Measurements from ENCODE around the gene MTF1.
A peak's percentile ranks its signal among the peaks of the same experiment; 100 is the strongest.

The MTF1 gene

DNA sequence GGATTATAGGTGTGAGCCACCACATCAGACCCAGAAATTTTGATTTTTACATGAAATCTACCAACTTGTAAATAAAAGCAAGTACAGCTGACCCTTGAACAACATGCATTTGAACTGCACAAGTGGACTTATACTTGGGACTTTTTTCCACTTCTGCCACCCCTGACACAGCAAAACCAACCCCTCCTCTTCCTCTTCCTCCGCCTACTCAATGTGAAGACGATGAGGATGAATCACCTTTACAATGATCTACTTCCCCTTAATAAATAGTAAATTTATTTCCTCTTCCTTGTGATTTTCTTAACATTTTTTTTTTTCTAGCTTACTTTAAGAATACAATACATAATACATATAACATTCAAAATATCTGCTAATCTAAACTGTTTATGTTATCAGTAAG, 33.9 kb downstream of the MTF1 start:
- DNase-seq = no peak

DNA sequence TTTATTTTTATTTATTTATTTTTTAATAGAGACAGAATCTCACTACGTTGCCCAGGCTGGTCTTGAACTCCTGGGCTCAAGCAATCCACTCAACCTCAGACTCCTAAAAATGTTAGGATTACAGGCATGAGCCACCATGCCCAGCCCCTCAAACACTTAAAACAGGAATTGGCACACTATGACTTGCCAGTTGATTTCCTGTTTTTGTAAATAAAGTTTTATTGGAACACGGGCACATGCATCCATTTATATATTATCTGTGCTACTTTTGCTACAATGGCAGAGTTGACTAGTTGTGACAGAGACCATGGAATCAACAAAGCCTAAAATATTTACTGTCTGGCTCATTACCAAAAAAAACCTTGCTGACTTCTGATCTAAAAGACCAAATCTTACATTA, 35.4 kb downstream of the MTF1 start:
- no peak for DNase-seq

DNA sequence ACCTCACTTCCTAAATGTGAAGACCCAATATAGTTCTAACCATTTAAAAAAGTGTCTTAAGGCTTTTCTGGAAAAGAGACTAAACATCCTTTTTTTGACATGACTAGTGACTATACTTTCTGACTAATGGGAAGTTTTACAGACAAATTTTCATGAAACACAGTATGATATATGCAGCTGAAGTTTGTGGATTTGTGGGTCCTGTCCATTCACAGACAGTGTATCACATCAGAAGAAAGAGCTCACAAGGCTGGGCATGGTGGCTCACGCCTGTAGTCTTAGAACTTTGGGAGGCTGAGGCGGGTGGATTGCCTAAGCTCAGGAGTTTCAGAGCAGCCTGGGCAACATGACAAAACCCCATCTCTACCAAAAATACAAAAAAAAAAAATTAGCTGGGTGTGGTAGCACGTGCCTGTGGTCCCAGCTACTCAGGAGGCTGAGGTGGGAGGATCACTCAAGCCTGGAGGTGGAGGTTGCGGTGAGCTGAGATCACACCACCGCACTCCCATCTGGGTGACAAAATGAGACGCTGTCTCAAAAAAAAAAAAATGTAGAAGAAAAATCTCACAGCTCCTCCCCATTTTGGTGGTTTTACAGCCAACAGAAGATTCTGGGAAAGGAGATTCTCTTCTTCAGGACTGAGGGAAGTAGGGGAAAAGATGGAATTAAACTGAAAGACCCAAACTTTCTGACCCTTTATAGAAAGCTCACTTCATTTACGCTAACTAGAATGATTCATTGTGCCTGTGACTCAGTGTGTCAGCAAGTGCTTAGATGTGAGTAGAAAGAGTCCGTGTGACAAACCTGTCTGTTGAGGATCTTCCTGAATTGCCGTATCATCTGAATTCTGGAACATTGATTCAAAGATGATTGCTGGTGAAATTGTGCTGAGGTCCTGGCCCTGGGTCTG, 36.2 kb downstream of the MTF1 start:
- no peak for DNase-seq

DNA sequence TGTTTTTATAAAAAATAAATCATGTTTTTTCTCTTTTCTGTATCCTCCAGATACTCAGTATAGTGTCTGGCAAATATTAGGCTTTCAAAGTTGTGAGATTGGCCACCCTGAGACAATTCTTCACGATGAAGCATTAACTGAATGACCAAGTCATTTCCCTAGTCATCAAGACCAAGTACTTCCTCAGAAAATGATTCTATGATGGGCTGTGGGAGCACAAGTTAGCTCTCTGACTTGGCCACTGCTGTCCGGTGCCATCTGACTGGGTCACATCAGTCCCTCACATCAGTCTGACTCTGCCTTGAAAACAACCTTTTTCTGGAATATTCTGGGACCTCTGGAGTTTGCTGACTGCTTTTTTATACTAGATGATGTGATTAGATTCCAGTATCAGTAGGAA, 37.9 kb downstream of the MTF1 start:
- no peak for DNase-seq

DNA sequence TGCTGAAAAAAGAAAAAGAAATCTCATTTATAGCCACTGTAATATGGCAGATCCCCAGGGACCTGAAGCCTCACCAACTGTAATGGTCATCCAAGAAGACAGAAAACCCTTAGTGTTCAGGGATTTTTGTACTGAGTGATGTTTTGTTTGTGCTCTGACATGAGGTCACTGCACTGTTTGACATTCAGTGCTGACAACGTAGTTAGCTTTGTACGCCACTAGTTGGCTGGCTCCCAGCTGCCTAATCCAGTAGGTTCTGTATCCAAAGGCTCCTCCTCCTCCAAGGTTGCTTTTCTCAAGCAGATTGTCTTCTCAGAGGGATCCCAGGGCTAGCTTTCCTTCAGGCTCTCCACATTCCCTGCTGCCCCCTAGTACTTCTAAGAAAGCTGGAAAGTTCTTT, 41.9 kb downstream of the MTF1 start:
- DNase-seq = peak; percentile 50

DNA sequence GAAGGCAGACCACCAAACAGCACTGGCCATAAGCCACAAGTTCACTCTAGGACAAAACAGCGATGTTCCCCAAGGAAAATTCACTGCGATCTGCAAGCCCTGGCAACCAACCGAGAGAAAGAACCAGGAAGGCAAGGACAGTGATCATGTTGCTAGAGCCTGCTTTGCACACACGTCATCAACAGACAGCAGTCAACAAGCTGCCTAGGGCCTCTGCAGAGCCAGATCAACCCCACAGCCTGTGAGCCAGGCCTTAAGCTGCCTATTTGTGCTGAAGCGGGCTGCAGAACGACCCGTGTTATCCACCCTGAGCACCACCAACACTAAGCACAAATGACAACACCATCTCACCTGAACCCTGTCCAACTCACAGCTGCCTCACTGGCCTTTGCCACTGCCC, 45.1 kb downstream of the MTF1 start:
- no peak for DNase-seq

DNA sequence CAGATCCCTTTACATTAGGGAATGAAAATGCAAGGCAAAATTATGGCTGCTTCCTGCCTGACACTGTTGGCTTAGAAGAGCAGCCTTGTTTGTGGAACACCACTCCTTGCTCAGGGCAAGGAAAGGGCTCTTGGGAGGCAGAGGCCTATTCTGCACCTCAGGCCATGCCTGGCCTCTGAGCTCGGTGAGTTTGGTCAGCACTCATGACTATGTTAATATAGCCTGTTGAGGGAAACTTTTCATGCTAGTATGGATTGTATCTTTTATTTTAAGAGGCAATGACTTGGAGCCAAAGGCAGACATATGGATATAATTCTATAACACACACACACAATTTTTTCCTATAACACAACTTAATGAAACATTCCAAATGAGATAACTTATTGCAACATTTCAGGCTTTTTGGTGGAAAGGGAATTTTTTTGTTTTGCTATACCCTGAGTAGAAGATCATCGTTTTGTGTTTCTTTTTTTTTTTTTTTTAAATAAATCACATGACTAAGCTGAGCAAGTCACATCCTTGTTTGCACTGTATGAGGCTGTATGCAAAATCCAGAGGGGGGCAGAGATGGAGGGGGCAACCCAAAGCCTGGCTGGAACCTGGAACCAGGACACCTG, 45.8 kb downstream of the MTF1 start:
- no peak for DNase-seq

DNA sequence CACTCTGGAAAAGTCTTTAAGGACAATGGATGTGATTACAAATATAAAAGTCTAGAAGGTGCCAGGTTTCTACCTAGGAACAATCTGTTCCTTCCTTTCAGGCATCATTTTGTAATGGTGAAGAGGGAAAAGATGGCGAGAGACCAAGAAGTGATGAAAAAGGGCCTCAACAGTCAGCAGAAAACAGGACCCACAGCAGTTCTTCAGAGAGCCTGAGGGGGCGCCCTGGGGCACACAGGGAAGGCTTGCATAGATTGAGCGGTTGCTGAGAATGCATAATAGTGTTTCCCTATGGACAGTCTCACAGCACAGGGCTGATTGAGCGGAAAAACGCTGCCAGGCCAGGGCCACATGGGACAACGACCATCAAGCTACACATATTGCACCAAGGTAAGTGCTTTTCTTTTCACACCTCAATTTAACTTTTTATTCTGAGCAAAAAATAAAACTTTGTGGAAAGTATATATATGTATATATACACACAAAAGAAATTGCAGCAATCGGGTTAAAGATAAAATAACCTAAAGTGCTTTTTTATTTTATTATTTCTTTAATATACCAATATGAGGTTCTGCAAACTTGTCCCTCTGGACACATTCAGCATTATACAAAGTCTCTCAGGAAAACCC, 48.3 kb downstream of the MTF1 start:
- peak; percentile 100 for DNase-seq

DNA sequence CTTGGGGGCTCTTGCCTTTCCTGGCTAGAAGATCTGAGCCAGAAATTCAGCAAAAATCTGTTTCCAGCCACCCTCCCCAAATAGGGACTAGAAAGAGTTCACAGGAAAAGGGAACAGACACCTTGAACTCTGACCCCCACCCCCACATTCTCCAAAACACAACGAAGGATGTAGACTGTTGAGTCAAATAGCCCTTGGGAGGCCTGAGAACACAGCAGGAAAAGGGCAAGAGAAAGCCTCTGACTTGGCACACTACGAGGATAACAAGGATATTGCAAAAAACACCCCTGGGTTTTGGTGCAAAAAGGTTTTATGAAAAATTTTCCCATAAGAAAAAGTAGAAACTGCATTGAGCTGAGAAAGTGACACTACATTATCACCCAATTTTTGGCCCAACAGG, 49.5 kb downstream of the MTF1 start:
- DNase-seq = no peak

DNA sequence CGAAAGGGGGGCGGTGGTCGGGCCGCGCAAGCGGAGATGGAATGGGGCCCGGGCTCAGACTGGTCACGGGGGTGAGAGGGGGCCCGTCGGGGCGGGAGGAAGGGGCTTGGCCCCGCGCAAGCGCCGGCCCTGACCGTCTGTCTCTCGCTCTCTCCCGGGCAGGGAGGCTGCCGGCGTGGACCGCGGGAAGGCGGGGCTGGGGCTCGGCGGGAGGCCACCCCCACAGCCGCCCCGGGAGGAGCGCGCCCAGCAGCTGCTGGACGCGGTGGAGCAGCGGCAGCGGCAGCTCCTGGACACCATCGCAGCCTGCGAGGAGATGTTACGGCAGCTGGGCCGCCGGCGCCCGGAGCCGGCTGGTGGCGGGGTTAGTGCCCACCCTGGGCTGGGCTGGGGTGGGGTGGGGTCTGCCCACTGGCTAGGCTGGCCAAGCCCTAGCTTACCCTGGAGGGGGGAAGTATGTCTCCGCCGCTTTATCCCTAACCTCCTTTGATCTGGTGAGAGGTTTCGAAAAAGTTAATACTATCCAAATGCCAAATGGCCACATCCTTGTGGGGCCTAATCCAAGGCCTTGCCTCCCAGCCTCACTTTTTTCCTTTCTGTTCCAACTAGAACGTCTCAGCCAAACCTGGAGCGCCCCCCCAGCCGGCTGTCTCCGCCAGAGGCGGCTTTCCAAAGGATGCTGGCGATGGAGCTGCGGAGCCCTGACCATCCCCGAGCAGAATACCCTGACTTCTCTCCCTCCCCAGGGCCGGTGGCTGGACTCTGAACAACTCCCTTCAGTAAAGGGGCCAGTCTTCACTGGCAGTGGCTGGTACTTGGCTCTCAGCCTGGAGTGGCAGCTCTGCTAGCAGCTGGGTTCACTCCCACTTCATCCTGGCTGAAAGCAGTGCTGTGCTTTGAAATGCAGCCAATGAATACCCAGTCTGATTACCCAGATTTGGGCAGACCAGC, 50.7 kb downstream of the MTF1 start:
- peak; percentile 100 for DNase-seq

DNA sequence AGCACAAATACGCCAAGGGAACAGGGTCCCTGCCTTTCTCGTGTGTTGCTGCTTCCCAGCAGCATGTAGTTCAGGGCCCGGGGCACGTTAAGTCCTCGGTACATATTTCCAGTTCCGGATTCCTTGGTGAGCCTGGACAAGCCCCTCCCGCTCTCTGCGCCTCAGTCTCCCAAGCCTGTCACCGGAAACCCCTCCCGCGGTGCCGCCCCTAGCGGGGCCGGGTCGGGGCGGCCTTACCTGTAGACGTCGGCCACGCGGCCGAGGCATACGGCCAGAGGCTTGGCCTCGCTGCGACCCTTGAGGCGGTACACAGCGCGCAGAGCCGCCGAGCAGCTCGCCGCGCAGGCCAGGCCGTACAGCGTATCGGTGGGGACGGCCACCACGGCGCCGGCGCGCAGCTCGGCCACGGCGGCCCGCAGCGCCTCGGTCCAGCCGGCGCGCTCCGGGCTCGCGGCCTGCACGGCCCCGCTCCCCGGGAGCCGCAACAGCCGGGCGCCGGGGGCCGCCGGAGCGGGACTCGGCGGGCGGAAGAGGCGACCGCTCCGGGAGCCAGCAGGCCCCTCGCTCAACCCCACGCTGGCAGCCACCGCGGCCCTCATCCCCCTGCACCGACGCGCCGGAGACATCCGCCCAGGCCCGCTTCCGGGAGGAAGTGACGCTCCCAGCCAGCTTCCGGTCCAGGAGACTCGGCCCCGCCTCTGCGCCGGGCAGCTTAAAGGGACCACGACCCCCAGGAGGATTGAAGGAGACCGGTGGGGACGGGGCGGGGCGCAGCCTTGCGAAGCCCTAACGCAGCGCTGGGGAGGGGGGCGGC, 51.6 kb downstream of the MTF1 start, which contains the start of the genes C1orf122 and YRDC:
C1orf122 (plus strand) TSS at position 236 of the 814 bp plus-strand sequence. CDS start 615 bp downstream, outside the sequence.
YRDC (minus strand) TSS at position 654 of the 814 bp plus-strand sequence; CDS start at position 626, 28 bp downstream.
- DNase-seq = peak; percentile 100

DNA sequence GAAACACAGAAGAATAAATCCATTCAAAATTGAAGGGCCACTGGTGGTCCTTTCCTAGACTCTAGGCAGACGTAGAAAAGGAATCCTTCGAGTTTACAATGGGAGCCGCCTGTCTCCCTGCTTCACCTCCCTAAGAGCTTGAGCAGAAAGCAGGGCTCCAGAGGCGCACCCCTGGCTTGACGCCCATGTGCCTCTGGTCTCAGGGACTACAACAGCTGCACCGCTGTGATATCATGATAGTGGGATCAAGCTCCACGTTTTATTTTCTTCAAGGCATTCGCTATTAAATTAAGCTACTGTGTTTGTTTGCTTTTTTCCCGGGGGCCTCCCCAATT, 52.2 kb downstream of the MTF1 start:
- no peak for DNase-seq

DNA sequence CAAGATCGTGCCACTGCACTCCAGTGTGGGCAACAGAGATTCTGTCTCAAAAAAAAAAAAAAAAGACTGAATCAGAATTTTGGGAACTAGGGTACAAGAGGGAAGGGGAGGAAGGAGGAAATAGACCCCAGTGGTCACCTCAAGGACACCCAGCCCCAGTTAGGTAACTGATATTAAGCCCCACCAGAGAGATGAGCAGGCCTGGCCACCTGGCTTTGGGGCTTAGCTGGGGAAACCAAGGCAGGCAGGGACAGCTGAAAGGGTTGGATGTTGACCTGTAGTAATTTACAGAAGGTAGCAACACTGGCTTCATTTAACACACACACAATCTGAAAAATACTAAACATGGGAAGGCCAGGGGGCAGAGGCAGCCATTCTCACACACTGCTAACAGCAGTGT, 57.0 kb downstream of the MTF1 start:
- DNase-seq = no peak

DNA sequence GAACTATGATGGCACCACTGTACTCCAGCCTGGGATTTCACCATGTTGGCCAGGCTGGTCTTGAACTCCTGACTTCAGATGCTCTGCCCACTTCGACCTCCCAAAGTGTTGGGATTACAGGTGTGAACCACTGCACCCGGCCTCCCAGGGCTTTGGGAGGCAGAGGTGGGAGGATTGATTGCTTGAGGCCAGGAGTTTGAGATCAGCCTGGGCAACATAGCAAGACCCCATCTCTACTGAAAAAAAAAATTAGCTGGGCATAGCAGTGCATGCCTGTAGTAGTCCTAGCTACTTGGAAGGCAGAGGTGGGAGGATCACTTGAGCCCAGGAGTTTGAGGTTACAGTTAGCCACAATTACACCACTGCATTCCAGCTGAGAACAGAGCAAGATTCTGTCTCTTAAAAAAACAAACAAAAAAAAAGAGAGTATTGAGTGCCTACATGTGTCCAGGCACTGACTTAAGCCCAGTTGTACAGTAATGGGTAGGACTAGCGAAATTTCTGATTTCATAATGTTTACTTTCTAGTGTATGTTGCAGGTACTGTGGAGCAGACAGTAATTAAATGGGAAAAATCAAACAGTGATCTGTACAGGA, 61.5 kb downstream of the MTF1 start:
- no peak for DNase-seq

DNA sequence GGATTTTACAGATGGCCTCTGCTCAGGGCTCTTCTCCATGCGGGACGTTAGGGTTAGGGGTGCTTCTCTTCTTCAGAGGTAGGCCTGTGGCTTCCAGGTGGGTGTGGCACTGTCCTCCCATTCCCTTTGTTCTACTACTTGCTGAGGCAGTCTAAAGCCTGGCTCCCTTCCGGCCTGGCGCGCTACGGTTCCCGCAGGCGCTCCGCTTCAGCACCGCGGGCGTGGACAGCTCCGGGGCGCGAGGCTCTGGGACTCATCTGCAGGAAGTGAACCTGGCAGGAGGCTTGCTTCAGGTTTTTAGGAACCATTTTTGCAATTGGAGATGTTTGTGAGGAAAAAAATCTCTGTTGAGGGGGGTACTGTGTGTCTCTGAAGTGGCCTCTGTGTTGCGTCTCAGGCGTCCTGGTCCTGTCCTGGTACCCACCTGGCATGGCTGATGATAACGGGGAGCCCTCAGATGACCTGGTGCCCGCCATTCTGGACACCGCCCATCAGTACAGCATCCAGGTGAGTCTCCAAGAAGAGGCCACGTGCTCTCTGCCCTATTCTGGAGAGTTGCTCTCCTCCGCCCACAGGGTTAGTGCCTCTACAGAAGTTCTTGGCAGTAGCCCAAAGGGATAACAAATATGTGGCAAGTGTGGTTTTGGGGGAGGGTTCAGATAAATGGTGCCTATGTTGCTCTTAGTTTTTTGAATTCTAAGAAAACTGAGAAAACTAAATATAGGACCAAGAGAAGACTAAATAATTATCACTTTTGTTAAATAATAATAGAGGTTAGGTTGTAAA, 63.9 kb downstream of the MTF1 start:
- peak; percentile 95 for DNase-seq

DNA sequence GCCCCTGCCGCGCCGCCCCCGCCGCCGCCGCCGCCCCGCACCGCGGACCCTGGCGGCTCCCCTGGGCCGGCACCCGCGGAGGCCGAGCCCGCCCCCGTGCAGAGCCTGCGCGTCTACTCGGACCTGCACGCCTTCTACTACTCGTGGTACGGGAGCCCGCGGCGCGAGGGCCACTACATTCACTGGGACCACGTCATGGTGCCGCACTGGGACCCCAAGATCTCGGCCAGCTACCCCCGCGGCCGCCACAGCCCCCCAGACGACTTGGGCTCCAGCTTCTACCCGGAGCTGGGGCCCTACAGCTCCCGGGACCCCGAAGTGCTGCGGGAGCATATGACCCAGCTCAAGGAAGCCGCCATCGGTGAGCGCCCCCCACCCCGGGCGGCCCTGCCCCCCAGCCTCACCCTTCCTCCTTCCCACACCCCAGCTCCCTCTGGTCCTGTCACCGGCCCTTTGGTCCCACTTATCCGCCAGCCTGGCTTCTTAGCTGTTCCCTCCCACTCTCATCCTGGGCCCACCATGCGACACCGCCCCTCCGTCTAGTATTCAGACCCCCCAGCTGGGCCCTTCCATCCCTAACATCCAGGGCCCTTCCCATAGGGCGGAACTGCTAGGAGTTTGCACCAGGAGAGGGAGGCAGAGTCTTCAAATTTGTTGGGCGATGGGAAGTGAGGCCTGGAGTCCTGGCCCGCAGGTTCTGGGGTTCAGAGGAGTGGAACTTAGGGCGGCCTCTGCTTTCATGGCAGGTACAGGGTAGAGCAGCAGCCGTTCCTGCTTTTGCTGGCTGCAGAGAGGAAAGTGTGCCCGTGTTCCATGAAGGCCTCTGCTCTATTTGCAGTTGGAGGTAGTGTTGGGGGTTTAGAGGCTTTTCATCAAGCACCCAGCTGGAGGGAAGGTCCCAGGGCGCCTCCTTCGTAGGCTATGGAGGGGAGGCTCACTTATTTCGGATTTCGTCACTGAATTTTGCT, 64.7 kb downstream of the MTF1 start:
- peak; percentile 91 for DNase-seq

DNA sequence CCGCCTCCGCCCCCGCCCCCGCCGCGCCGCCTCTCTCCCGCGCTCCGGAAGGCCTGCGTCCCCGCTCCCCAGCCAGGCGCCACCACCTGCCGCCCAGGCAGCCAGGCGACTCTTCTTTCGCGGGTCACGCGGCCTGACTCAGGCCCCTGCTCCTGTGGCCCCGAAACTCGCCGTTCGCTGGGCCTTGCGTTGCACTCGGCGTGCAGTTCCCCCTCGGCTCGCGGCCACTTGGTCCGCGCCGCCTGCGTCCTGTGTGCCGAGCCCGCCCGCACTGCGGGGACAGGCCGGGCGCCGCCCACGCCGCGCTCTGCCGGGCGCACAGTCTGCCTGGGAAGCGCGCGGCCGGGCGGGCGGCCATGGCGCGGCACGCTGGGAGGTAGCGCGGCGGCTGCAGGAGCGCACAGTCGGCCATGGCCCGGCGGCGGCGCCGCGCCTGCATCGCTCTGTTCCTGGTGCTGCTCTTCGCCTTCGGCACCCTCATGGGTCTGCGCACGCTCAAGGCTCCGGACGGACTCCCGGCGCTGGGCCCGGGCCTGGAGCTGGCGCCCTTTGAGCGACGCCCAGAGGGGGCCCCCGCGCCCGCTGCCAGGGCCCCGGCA, 65.5 kb downstream of the MTF1 start, which contains the start of gene MANEAL:
MANEAL (plus strand) TSS at position 75 of the 599 bp plus-strand sequence; CDS start at position 411, 336 bp downstream.
- peak; percentile 99 for DNase-seq

DNA sequence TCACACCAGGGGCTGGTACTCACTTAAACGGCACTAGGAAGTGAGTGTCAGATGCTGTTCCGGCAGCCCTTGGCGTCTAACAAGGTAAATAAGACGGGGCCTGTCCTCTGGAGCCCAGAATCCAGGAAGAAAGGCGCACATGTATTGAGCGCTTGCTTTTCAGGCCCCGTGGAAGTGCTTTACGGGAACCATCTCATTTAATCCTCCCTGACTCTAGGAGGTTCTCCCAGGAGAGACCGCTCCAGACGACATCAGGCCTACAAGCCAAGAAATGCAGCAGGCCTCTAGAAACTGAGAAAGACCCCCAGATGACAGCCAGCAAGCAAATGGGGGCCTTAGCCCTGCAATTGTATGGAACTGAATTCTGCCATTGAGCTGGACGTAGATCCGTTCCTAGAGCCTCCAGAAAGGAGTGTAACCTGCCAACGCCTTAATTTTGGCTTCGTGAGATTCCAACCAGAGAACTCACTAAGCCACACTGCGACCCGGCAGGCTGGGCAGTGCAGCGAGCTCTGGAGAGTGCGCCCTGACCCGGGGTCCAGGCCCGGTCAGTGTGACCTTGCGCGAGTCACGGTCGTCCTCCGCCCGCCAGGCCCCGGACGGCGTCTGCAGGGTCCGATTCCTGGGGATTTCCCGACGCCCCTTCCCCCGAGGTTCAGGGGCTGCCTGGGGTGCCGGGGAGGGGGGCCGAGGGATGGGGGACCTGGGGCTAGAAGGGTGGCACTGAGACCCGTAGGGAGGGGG, 66.3 kb downstream of the MTF1 start:
- peak; percentile 83 for DNase-seq
